Measurements from ENCODE around the gene ARHGAP28. TPM values are rescaled to one million over a fixed set of nuclear protein-coding genes. Genes with fewer than 3 reads are reported as not detected.

The ARHGAP28 gene
- polyA plus RNA-seq, 3 donors: not detected

DNA sequence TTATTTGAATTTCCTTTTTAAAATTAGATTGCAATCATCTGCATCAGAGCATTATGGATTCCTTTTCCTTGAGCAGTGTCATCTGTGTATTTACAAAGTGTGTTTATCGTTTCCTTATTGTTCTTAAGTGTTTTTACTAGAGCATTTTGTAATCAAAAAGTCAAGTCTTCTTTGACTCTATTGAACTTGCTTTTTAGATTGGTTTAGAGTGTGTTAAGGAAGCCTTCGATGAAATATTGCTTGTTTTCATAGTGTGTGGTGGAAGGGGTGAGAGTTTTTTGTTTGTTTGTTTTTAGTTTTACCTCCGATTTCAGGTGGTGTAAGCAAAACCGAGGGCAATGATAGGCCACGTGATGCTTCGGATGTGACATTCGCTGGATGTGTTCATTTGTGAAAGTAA lies 45.7 kb downstream of the ARHGAP28 start:
- intact Hi-C loops (cut with micrococcal nuclease): no loop called here
- Mint-ChIP-seq H3K27me3 (ENCODE audit: low read depth in 3 of 3) (peaks cover 0 to 3% (median 2%) of the 10 kb centered on the region in 3 donors), H3K4me1 (no peaks in the 10 kb centered on the region), H3K9me3 (peaks cover 0 to 11% (median 0%) of the 10 kb centered on the region in 7 donors), H3K4me3 (no peak overlapping the region), H3K36me3 (no peaks in the 10 kb centered on the region), H3K27ac (no peak overlapping the region)
- Histone ChIP-seq H3K4me1 (ENCODE audit: control insufficient read depth in 1 of 2, insufficient read depth in 2 of 2, low read length in 2 of 2) (no peaks in the 10 kb centered on the region), H3K9ac (ENCODE audit: insufficient read depth, low read length, poor library complexity, severe bottlenecking) (no peak overlapping the region), H3K27ac (ENCODE audit: low read depth in 1 of 2, low read length in 2 of 2) (no peak overlapping the region), H3K4me2 (replicated peaks; ENCODE audit: extremely low read depth, low read length, poor library complexity, severe bottlenecking) (no peak overlapping the region), H3K79me2 (ENCODE audit: insufficient read depth, low read length) (no peaks in the 10 kb centered on the region), H3K36me3 (replicated peaks in 1 of 2; ENCODE audit: control insufficient read depth in 1 of 2, insufficient read depth in 2 of 2, low read length in 2 of 2) (no peaks in the 10 kb centered on the region), H3K27me3 (ENCODE audit: control insufficient read depth in 2 of 2, insufficient read depth in 2 of 2, low read length in 2 of 2) (no peaks in the 10 kb centered on the region), H3K9me3 (replicated peaks in 1 of 2; ENCODE audit: control insufficient read depth in 1 of 2, insufficient read depth in 1 of 2, low read length in 2 of 2) (no peaks in the 10 kb centered on the region), H3K4me3 (replicated peaks in 1 of 3; ENCODE audit: low read depth in 2 of 3, low read length in 3 of 3) (no peak overlapping the region), H4K20me1 (ENCODE audit: insufficient read depth, low read length) (no peaks in the 10 kb centered on the region), H2AFZ (ENCODE audit: insufficient read depth, low read depth, low read length, poor library complexity, severe bottlenecking) (no peak overlapping the region)
- TF ChIP-seq, protein P1, sequence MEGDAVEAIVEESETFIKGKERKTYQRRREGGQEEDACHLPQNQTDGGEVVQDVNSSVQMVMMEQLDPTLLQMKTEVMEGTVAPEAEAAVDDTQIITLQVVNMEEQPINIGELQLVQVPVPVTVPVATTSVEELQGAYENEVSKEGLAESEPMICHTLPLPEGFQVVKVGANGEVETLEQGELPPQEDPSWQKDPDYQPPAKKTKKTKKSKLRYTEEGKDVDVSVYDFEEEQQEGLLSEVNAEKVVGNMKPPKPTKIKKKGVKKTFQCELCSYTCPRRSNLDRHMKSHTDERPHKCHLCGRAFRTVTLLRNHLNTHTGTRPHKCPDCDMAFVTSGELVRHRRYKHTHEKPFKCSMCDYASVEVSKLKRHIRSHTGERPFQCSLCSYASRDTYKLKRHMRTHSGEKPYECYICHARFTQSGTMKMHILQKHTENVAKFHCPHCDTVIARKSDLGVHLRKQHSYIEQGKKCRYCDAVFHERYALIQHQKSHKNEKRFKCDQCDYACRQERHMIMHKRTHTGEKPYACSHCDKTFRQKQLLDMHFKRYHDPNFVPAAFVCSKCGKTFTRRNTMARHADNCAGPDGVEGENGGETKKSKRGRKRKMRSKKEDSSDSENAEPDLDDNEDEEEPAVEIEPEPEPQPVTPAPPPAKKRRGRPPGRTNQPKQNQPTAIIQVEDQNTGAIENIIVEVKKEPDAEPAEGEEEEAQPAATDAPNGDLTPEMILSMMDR (IDR thresholded peaks at IDR 0.05): no peak
- WGBS (ENCODE audit: insufficient coverage): 82% methylated on average over 2 of the region's 7 CpGs
- no peak for DNase-seq

GRCh38 chr18:6775702-6776101 lies 46.2 kb downstream of the ARHGAP28 start:
- H3K27ac Mint-ChIP-seq: no peak overlapping the region
- no peaks in the 10 kb centered on the region for H3K4me1 Mint-ChIP-seq
- no peak overlapping the region for H3K9ac ChIP-seq (ENCODE audit: insufficient read depth, low read length, poor library complexity, severe bottlenecking)
- H3K79me2 ChIP-seq (ENCODE audit: insufficient read depth, low read length): no peaks in the 10 kb centered on the region
- no peak overlapping the region for H2AFZ ChIP-seq (ENCODE audit: insufficient read depth, low read depth, low read length, poor library complexity, severe bottlenecking)
- DNase-seq: no peak
- no peak overlapping the region for H3K4me3 Mint-ChIP-seq
- H3K9me3 ChIP-seq (replicated peaks in 1 of 2; ENCODE audit: control insufficient read depth in 1 of 2, insufficient read depth in 1 of 2, low read length in 2 of 2): no peaks in the 10 kb centered on the region
- H3K4me1 ChIP-seq (ENCODE audit: control insufficient read depth in 1 of 2, insufficient read depth in 2 of 2, low read length in 2 of 2): no peaks in the 10 kb centered on the region
- H3K27me3 ChIP-seq (ENCODE audit: control insufficient read depth in 2 of 2, insufficient read depth in 2 of 2, low read length in 2 of 2): no peaks in the 10 kb centered on the region
- H3K36me3 Mint-ChIP-seq: no peaks in the 10 kb centered on the region
- no peaks in the 10 kb centered on the region for H3K36me3 ChIP-seq (replicated peaks in 1 of 2; ENCODE audit: control insufficient read depth in 1 of 2, insufficient read depth in 2 of 2, low read length in 2 of 2)
- intact Hi-C loops (cut with micrococcal nuclease): no loop called here
- peaks cover 0 to 8% (median 3%) of the 10 kb centered on the region in 7 donors for H3K9me3 Mint-ChIP-seq
- peaks cover 0 to 3% (median 2%) of the 10 kb centered on the region in 3 donors for H3K27me3 Mint-ChIP-seq (ENCODE audit: low read depth in 3 of 3)
- WGBS (ENCODE audit: insufficient coverage): 40% methylated on average over 1 of the region's 2 CpGs
- no peak overlapping the region for H3K4me3 ChIP-seq (replicated peaks in 1 of 3; ENCODE audit: low read depth in 2 of 3, low read length in 3 of 3)
- TF ChIP-seq, protein P1 (IDR thresholded peaks at IDR 0.05): no peak
- no peak overlapping the region for H3K4me2 ChIP-seq (replicated peaks; ENCODE audit: extremely low read depth, low read length, poor library complexity, severe bottlenecking)
- H3K27ac ChIP-seq (ENCODE audit: low read depth in 1 of 2, low read length in 2 of 2): no peak overlapping the region
- no peaks in the 10 kb centered on the region for H4K20me1 ChIP-seq (ENCODE audit: insufficient read depth, low read length)
